Measurements from ENCODE around the gene CAPN8. TPM values are rescaled to one million over a fixed set of nuclear protein-coding genes. Genes with fewer than 3 reads are reported as not detected.
A peak's percentile ranks its signal among the peaks of the same experiment; 100 is the strongest.
"Not testable (repeated sequence)": the region's sequence is repeated elsewhere in the genome, so short reads cannot be mapped to it uniquely, and the experiment has no call there.

The CAPN8 gene
- total RNA-seq, 1 donor from 2014 or later = not detected

GRCh38 chr1:223534677-223535076 is 130.8 kb downstream of the CAPN8 start:
- DNase-seq (ENCODE audit: low read depth) = no peak

GRCh38 chr1:223533708-223534107 is 131.8 kb downstream of the CAPN8 start:
- no peak for DNase-seq (ENCODE audit: low read depth)

GRCh38 chr1:223531742-223532341 is 133.7 kb downstream of the CAPN8 start:
- peak; percentile 50 for DNase-seq (ENCODE audit: low read depth)

DNA sequence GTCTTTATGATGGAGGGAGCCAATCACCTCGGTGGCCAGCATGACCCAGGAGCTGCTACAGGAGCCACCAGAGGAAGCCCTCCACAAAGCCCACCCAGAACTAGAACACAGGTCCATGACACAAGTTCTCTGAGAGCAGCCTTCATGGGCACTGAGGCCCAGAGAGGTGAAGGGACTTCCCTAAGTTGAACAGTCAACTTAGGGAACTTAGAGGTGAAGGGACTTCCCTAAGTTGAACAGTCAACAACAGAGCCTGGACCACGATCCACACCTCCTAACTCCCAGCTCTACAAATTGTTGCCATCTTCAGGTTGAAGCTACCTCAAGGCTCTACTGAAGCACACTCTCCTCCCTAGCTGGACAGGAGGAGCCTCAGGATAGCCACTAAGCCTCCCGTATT is 139.5 kb downstream of the CAPN8 start:
- no peak for DNase-seq (ENCODE audit: low read depth)

DNA sequence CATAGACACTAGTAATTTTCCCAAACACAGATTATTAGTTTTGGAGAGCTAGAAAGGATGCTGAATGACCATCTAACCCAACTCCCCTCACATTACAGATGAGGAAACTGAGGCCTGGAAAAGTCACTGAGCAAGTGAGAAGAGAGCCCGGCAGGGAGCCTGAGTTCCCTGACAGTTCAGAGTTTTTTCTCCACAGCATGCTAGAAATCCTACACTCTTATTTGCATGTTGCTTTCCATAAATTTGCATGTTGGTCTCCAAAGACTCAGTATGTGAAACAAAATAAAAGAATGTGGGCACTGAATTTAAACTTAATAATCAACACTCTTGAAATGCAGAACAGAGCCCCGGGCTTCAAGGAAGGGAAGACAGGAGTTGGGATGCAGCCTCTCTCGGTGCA is 140.0 kb downstream of the CAPN8 start:
- DNase-seq (ENCODE audit: low read depth) = no peak

DNA sequence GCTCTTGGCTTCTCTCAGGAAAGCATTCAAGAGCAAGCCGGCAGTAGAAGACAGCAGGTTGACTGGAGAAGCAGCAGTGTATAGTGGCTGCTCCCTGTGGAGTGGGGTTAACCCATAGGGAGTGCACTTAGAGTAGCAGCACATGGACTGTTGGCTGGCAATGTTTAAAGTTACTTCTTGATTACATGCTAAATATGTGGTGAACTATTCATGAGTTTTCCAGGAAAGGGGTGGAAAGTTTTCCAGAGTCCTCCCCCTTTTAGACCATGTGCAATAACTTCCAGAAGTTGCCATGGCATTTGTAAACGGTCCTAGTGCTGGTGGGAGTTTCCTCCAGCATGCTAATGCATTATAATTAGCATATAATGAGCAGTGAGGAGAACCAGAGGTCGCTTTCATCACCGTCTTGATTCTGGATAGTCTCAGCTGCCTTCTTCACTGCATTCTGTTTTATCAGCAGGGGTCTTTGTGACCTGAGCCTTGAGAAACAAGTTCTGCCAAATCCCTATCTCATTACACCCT is 140.5 kb downstream of the CAPN8 start:
- DNase-seq (ENCODE audit: low read depth) = no peak

GRCh38 chr1:223521150-223521549 is 144.4 kb downstream of the CAPN8 start:
- DNase-seq (ENCODE audit: low read depth) = no peak

- DNase-seq (ENCODE audit: low read depth) = no peak
Observed at GRCh38 chr1:223520200-223520599, 145.3 kb downstream of the CAPN8 start.

- DNase-seq (ENCODE audit: low read depth) = no peak
Observed at GRCh38 chr1:223519116-223519515, 146.4 kb downstream of the CAPN8 start.

GRCh38 chr1:223518553-223518952 is 146.9 kb downstream of the CAPN8 start:
- DNase-seq (ENCODE audit: low read depth) = not testable (repeated sequence)

GRCh38 chr1:223515926-223516325 is 149.6 kb downstream of the CAPN8 start:
- no peak for DNase-seq (ENCODE audit: low read depth)

DNA sequence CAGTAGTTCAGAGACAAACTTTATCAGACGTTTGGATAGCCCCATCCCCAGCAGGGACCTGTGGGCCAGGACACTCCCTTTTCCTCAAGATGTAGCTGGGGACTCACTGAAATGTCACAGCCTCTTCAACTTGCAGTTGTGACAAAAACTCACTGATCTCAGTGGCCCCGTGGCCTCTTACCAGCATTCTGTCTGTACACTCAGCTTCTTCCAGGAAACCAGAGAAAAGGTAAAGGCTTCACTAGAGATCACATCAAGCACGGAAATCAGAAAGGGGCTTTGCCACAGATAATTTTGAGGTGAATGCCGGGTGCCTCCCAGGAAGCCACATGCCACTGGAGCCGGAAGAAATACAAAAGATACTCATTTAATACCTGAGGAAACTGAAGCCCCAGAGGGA is 150.1 kb downstream of the CAPN8 start:
- DNase-seq (ENCODE audit: low read depth) = no peak

DNA sequence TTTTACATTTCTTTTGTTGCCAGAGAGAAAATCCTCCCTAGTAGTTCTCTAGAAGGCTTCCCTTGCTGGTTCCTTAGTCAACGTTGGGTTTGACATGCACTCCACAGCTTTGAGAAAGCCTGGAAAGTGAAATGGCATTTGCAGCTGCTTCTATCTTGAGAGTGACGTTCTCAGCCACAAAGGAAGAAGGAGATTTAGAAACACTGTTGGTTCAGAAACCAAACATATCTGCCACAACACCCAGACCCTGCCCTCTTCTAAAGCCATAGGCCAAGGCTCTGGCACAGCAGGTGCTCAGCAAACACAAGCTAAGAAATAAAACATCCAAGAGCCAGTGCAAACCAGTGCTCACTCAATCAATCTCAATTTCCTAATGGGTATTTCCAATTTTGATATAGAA is 150.9 kb downstream of the CAPN8 start:
- DNase-seq (ENCODE audit: low read depth) = peak; percentile 38

- no peak for DNase-seq (ENCODE audit: low read depth)
Observed at GRCh38 chr1:223513309-223513708, 152.2 kb downstream of the CAPN8 start.

DNA sequence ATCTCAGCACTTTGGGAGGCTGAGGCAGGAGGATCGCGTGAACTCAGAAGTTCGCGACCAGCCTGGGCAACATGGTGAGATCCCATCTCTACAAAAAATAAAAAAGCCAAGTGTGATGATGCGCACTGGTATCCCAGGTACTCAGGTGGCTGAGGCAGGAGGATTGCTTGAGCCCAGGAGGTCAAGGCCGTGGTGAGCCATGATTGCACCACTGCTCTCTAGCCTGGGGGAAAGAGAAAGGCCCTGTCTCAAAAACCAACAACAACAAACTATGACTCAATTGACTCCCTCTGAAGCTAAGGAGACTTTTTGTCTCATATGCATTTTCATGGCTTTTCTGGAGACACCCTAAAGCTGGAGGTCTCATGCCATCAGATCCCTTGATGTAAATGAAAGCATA is 153.4 kb downstream of the CAPN8 start:
- no peak for DNase-seq (ENCODE audit: low read depth)

DNA sequence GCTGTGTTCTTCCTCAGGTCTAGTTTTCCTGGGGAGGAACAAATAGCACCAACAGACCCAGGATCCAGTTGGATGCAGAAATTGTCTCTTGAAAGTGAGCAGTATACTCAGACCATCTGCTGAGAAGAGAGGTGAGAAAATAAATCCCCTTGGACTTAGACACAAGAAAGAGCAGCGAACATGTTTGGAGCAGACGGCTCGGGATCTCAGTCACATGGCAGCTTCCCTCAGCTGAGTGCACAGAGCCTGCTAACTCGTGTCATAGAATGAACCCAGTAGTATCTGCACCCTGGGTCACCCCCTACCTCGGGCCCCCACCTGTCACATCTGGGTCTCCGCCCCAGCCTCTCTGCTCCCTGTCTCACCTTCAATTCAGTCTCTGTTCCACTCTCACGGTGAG is 156.7 kb downstream of the CAPN8 start:
- no peak for DNase-seq (ENCODE audit: low read depth)

DNA sequence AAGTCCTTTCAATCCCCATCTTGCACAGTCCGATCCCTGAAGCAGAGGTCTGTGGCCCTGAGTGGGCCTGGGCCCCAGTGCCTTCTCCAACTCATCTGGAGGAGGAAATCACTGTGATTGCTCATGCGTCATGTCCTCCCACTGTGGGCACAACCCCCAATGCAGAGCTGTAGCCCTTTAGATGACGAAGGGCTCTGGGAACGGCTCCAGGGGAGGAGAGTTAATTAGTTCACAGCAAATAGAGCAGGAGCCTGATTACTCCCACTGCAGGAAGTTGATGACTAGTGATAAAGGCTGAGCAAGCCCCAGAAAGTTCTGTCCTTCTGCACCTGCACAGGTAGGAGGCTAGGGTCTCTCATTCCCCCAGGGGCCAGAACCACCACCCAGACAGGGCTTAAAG is 160.8 kb downstream of the CAPN8 start:
- DNase-seq (ENCODE audit: low read depth) = no peak

DNA sequence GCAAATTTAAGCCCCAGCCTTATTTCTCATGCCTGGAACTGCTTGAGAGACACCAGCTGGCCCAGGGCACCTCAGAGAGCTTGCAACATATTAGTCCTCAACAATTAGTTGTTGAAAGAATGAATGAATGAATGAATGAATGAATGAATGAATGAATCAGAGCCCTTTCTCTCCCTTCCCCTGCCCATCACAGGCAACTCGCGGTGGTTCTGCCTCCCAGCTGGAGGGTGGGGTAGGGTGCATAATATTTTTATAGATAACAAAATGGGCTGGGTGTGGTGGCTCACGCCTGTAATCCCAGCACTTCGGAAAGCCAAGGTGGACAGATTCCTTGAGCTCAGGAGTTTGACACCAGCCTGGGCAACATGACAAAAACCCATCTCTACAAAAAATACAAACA is 162.2 kb downstream of the CAPN8 start:
- DNase-seq (ENCODE audit: low read depth) = no peak

DNA sequence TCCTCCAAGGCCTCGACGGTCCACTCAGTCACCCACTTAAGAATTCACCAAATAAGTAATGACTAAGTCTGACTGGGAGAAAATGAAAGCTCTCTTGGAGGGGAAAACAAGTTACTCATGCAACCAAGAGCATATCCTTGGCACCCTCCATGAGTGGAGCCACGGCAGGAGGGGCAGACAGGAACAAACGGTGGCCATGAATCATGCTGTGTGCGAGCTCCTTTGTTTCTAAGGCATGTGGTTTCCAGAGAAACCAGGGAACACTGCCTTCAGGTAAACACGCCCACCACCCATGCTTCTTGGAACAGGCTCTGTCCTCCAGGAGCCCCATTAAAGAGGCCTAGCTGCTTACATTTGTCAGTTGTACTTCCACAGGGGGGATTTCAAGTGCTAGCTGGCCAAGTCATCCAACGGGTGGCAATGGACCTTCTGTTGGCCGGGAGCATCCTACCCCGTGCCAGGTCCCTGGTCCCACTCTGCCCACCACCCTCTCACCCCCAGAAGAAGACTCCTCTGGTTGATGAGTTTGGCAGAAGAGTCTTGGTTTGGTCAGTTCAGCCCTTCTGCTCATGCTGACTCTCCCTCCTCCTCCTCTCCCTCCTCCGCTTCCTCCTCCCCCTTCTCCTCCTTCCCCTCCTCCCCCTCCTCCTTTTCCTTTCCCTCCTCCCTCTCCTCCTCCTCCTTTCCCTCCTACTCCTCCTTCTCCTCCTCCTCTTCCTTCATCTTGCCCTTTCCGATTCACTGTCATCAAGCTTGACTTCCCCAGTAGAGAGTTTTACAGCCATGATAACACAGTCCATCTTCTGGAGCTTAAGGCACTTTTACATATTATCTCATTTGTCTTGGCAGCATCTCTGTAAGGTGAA is 164.7 kb downstream of the CAPN8 start:
- peak; percentile 6 for DNase-seq (ENCODE audit: low read depth)

DNA sequence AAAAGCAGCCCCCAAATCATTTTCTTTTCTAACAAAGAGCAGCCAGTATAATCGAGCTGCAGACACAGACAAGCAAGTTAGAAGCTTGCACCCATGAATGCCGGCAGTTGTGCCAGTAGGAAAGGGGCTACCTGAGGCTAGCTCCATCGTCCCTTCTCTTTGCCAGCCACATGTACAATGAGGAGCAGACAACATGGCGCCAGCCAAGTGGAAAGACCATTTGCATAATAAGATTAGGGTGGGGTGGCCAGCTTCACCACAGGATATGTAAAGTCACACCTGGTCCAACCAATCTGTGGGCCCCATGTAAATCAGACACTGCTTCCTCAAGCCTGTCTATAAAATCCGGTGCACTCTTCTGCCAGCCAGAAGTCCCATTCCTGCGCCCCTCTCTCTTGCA is 168.6 kb downstream of the CAPN8 start:
- no peak for DNase-seq (ENCODE audit: low read depth)

DNA sequence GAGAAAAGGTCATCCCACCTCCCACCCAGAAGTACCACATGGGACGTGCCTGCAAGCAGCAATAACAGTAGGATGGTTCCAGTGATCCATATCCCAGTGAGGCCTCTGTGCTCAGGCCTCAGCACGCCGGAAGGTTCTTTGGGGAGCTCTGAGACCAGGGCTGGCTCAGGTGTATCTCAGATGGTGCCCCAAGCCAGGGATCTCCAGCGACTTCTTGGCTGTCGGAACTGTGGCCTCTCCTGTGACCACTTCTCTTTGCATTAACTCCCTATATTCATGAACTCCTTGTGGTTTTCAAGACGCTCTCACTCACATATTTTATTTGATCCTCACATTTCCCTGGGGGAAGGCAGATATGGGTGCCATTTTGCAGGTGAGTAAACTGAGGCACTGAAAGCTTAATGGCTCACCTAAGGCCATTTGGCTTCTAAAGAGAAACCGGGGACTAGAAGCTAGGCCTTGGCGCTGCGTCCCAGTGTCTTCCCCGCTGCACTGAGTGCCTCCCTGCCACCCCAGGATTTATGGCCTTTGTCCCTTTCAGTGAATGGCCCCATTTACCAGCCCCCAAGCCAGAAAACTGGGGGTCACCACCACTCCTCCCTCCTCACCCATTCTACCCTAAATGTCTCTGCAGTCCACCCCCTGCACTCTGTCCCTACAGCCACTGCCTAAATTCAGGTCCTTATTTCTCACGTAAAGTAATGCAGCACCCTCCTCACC is 170.4 kb downstream of the CAPN8 start:
- DNase-seq (ENCODE audit: low read depth) = no peak

DNA sequence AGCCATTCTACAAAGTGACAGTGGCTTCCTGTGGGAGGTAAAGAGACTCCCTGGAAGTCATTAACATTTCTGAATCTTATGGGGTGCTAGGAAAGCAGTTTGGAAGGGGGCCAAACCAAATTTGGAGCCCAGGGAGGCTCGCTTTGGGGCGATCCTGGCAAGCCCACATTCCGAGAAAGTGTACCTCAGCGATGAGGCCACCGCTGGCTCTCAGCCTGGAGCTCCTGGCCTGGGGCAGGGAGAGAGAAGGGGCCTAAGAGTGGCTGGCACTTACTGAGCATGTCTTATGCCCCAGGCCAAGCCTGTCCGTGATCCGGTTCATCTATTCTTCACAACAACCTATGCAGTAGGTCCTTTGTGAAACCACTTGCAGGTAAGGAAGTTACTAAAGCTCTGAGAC is 173.5 kb downstream of the CAPN8 start:
- no peak for DNase-seq (ENCODE audit: low read depth)
